GM10847 (cell line): Measurements from ENCODE around the gene NEU4.

ENCODE experiments used
- POLR2A ChIP-seq: IDR thresholded peaks from 2 replicates; pipeline ENCODE4 v1.6.1; 2011; ENCODE audit not compliant: insufficient read length; ENCODE audit errors: extremely low read depth

Gene NEU4

GRCh38 chr2:241772063-241772499 lies 36.9 kb upstream of the NEU4 start:
- no peak for TF ChIP-seq POLR2A

- no peak for TF ChIP-seq POLR2A
These were observed 35.2 kb upstream of the NEU4 start for GRCh38 chr2:241773511-241774418.

DNA sequence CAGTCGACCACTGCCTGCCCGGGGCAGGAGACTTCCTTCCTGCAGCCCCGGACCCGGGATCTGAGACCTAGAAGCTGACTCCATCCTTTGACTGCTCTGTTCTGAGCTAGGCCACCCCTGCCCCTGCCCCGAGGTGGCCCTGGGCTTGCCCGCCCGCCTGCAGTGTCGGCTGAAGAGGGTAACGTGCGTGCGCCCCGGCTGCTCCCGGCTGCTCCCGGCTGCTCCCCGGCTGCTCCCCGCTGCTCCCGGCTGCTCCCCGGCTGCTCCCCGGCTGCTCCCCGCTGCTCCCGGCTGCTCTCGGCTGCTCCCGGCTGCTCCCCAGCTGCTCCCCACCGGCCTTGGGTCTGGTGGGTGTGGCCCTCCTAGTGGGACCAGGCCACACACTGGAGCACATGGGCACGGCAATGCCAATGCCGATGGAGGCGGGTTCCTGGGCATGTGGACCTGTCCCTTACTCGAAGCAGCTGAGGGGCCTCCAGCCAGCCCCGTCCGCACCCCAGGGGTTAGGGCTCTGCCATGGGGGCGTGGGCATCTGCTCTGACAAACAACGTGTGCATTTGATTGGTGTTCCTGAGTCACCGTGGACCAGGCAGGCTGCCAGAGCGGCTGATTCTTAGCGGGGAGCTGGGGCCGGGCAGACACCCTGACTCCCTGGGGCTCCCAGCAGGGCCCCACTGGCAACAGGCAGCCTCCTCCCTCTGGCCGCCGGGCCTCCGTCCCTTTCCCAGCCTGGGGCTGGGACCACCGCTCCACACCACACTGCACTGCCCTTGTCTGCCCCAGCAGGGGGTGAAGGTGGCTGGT lies 34.4 kb upstream of the NEU4 start:
- no peak for TF ChIP-seq POLR2A

DNA sequence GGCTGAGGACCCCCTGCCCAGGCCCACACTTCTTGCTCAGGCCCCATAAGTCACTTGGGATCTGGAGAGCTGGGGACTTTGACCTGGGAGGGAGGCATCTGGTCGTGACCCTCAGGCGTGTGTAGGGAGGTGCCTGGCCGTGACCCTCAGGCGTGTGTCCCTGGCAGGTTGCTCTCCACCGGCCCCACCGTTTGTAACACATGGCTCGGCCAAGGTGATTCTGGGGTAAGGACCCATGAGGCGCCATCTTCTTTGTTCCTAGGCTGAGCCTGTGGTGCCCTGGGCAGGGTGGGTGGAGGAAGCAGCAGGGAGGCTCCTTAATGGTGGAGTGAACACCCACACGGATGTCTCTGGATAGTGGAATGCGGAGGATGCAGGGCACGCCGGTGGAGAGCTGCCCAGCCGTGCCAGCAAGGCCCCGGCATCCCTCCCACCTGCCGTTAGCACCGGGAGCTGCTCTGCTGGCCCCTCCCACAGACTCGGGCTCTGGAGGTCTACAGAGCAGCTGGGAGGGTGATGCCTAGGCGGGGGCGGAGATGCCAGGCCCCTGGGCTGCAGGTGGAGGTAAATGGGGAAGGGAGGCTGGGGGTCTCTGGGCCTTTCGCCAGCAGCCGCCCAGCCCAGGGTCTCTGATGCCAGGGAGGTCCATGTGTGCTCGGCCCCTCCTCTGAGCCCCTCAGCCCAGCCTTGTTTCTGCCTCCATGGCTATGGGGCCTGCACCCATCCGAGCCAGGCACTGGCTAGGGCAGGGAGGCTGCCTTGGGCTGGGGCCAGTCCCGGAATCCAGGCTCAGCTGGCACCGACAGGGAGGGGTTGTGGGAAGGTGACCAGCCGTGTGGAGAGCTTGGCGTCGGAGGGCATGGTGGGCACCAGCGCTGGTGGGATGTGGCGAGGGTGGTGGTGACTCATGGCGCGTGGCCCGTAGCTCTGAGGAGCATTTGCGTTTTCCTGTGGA lies 33.5 kb upstream of the NEU4 start:
- no peak for TF ChIP-seq POLR2A

DNA sequence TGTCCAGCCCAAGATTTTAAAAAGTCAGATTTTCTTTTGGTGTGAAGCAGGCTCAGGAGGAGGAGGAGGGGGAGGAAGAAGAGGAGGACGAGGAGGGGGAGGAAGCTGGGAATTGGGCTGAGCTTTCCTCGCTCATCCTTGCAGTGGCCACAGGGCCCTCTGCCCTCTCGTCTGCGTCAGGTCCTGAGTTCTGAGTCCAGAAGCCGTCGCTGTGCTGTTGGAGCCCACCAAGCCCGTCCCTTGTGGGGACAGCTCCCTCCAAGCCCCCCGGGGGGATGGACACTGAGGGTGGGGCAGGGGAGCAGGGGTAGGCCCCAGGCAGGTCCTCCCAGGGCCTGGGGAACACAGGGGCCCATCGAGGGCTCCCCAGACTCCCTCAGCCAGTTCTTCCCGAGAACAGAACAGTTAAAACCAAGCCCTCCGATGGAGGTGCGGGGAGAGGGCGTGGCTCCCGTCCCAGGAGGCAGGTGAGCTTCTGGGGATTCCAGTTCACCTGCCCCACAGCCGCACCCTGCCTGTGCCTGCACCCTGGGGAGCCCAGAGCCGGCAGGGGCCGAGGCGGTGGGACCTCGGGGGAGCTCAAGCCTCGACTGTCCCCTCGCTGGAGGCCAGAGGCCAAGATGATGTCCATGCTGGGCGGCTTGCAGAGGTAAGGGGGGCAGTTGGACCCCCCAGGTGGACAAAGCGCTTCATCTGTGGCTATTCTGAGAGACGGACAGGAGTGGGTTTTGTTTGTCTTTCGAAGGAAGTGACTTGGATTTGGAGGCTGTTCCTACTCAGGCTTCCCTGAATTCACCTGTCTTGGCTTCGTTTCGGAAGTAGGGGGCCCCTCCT lies 32.4 kb upstream of the NEU4 start, which contains the start of gene GAL3ST2:
GAL3ST2 (plus strand) TSS at position 487 of the 834 bp plus-strand sequence; CDS start at position 621, 134 bp downstream.
- TF ChIP-seq POLR2A, result no peak

DNA sequence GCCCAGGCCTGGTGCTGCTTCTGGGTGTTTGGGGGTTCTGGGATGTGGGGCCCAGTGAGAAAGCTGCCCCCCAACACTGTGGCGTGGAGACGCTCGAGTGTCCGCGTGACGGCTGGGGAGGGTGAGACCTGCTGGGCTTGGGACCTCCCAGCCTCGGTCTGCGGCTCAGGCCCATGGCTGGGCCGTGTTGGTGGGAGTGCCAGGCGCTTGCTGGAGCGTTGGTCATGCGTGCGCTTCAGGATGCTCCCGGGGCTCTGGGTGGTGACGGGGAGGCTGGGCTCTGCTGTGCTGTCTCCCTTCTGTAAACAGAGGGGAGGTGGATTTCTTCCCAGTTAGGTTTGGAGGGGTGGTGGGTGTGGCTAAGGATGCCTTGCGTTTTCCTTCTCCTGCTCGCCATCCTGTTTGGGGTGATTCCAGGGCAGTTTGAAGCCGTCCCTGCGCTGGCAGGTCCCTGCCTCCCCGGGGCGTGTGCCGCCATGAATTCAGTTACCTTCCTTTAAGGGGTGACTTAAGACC lies 31.8 kb upstream of the NEU4 start:
- TF ChIP-seq POLR2A, result no peak

DNA sequence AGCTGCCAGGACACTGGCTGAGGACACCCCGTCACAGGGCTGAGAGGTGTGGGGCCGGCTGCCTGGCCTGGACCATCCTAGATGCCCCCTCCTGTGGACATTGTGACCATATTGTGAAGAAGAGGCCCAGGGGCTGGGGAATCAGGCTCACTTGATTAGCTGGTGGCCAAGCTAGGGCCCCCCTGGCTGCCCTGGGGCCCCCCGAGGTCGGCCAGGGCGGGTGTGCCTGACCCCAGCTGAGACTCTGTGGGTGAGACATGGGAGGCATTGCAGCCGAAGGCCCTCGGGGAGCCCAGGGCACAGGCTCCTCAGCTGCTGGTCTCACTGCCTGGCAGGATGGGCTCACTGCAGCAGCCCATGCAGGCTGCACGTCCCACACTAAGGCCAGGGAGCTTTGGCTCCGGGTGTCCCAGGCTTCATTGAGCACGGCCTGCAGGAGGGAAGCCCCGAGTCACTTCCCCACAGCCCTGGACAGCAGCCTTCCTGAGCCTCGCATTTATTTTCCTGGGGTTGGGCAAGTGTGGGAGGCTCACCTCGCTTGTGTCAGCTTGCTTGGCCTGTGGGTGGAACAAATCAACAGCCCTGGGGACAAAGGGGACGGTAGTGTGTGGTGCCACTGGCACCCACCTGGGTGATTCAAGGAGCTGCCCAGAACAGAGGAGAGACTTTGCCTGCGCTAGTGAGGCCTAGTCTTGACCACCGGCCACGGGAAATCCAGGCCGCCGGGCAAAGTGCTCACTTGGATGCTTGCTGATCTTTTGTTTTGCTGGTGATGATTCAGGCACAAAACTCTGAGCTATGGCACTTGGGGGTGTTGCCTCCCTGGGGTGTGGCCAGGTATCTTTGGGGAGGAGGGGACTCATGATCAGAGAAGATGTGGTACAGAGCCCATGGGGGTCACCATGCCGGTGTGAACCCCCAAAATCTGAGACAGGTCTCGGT lies 31.0 kb upstream of the NEU4 start:
- no peak for TF ChIP-seq POLR2A

DNA sequence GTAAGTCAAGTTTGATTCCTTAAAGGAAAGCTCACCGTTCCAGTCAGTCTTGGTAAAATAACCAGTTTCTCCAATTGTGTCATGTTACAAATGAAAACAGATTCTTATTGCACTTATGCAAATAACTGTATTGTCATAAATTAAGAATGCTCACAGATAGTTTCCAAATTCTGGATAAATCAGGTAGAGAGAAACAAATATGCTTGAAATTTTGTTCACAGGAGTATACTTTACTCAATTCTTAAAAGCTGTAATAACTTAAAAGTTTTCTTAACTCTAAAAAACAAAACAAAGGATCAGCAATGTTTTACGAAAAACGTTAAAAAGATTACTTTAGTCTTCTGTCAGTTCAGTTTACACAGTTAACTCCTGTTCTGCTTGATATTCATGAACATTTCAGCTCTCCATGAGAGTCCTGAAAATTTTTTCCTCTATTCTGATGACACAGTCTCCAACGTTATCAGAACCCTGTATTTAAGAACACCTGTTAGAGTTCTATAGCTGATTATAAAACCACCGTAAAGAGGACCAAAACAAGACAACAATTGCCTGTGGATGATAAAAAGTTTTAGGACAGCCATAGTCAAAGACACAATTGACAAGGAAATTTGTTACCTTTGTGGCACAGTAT lies 27.9 kb upstream of the NEU4 start:
- TF ChIP-seq POLR2A, result no peak

DNA sequence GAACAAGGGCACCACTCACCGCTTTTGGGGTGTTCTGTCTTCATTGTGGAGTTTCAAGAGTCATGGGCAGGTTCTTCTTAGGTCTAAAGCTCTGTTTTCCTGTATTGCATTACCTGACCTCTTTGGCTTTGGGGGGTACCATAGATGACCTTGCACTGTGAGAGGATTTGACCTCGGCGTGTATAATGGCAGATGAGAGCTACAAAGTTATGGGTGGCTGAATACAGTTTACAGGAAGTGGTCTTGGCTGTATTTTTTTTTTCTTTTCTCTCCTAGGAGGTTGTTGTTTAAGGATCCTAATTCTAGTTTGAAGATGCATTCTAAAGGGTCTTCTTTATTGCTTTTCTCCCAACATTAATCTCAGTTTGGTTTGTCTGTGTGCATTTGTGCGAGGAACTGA lies 20.9 kb upstream of the NEU4 start:
- no peak for TF ChIP-seq POLR2A

GRCh38 chr2:241788572-241788971 lies 20.4 kb upstream of the NEU4 start:
- no peak for TF ChIP-seq POLR2A

- no peak for TF ChIP-seq POLR2A
These were observed 15.6 kb upstream of the NEU4 start for GRCh38 chr2:241793385-241793784.

DNA sequence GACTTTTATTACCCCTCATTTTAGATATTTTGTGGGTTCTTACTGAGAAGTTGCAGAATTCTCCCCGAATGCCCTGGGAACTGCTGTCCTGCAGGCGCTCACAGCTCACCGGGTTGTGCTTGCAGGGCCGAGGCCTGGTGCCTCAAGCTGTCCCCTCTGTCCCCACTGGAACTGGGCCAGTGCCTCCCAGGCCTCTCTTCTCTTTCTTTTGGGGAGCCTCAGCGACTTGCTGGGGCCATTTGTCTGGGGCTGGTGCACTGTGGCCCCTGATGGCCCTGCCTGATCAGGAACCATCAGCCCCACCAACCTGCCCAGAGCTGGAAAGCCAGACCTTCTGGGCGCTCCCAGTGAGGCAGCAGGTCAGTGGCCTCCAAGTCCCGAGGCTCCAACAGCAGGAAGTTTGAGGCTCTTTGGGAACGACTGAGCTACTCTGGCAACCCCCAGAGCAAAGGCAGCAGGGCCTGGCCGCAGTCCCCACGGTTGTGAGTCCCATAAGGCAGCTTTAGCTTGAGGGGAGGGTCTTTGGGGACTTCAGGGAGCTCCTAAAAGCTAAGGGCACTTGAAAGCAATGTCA lies 14.7 kb upstream of the NEU4 start:
- no peak for TF ChIP-seq POLR2A
